ENCODE data around the gene SFXN5.

SFXN5 gene

GRCh38 chr2:73031725-73032701 lies 39.5 kb downstream of the SFXN5 start:
- TF ChIP-seq ZNF184 (tag by site-specific recombination; IDR thresholded peaks at IDR 0.05) (no peak), ZNF626 (tag by site-specific recombination; IDR thresholded peaks at IDR 0.05) (no peak), ZNF404 (tag by site-specific recombination; IDR thresholded peaks at IDR 0.05) (no peak), ZNF121 (tag by site-specific recombination; IDR thresholded peaks at IDR 0.05) (no peak), ZNF280D (tag by site-specific recombination; IDR thresholded peaks at IDR 0.05) (no peak), SCRT2 (tag by site-specific recombination; IDR thresholded peaks at IDR 0.05) (no peak), ZNF548 (tag by site-specific recombination; IDR thresholded peaks at IDR 0.05) (no peak), ZNF157 (tag by site-specific recombination; IDR thresholded peaks at IDR 0.05) (no peak), ZNF660 (tag by site-specific recombination; IDR thresholded peaks at IDR 0.05) (no peak), ZNF433 (tag by site-specific recombination; IDR thresholded peaks at IDR 0.05; ENCODE audit: low read depth) (no peak), ZBTB1 (tag by site-specific recombination; IDR thresholded peaks at IDR 0.05) (no peak), ZBTB21 (tag by site-specific recombination; IDR thresholded peaks at IDR 0.05) (no peak), ZNF335 (tag by site-specific recombination; conservative IDR thresholded peaks at IDR 0.05) (no peak), ZNF530 (tag by site-specific recombination; IDR thresholded peaks at IDR 0.05; ENCODE audit: low read depth) (no peak), ZNF18 (tag by site-specific recombination; IDR thresholded peaks at IDR 0.05) (no peak)
- no peak overlapping the region for H3K4me3 ChIP-seq (ENCODE audit: low read depth, low read length)
- CTCF ChIA-PET: interaction anchor here (0.8 to 1.3 kb wide), 4 partner anchors 11 to 145 kb away, joined by 3 to 4 read pairs (median 4); no protein-coding TSS in a partner anchor
- peaks cover 6% of the 10 kb centered on the region; the same call in 1 of the 2 replicates for H3K4me1 ChIP-seq (ENCODE audit: control insufficient read depth, insufficient read depth, low read length)
- POLR2A ChIA-PET: no interaction called here
- H3K27ac ChIP-seq (ENCODE audit: extremely low read depth, low read depth, low read length): no peak overlapping the region
- H3K9me3 ChIP-seq (ENCODE audit: control insufficient read depth, insufficient read depth, low read depth, low read length): no peaks in the 10 kb centered on the region
- peaks cover 4 to 8% of the 10 kb centered on the region in 2 experiments; a peak in 2 of 3 replicates for H3K36me3 ChIP-seq (ENCODE audit: control insufficient read depth in 2 of 2, insufficient read depth in 1 of 2, low read length in 2 of 2)

GRCh38 chr2:73031095-73031678 lies 40.3 kb downstream of the SFXN5 start:
- no peak overlapping the region for H3K4me3 ChIP-seq (ENCODE audit: low read depth, low read length)
- no peak overlapping the region for H3K27ac ChIP-seq (ENCODE audit: extremely low read depth, low read depth, low read length)
- peaks cover 4 to 8% of the 10 kb centered on the region in 2 experiments; a peak in 2 of 3 replicates for H3K36me3 ChIP-seq (ENCODE audit: control insufficient read depth in 2 of 2, insufficient read depth in 1 of 2, low read length in 2 of 2)
- POLR2A ChIA-PET: no interaction called here
- CTCF ChIA-PET: interaction anchor here (0.6 to 1.3 kb wide), 5 partner anchors 11 to 146 kb away, joined by 3 to 5 read pairs (median 4); no protein-coding TSS in a partner anchor
- TF ChIP-seq ZBTB17 (tag by site-specific recombination; IDR thresholded peaks at IDR 0.05) (no peak), SP7 (tag by site-specific recombination; IDR thresholded peaks at IDR 0.05) (no peak)
- H3K9me3 ChIP-seq (ENCODE audit: control insufficient read depth, insufficient read depth, low read depth, low read length): no peaks in the 10 kb centered on the region
- H3K4me1 ChIP-seq (ENCODE audit: control insufficient read depth, insufficient read depth, low read length): peaks cover 6% of the 10 kb centered on the region; the same call in 1 of the 2 replicates

Measured in HEK293 (cell line).